Tibial nerve (tissue), 4 donors: ENCODE results near the gene GAL3ST2. TPM values are rescaled to one million over a fixed set of nuclear protein-coding genes. Genes with fewer than 3 reads are reported as not detected.
"Not testable (repeated sequence)": the region's sequence is repeated elsewhere in the genome, so short reads cannot be mapped to it uniquely, and the experiment has no call there.

Experiments
- DNase-seq, 2 donors: peaks; one replicate each; pipeline ENCODE4 v3.0.0-alpha.2; 2019; ENCODE audit warnings: low spot score in 2 of 2
- H3K27ac ChIP-seq, 4 donors: fragments of 200-600 bp; sonication (generic) in 3 of 4; one replicate each; pipeline ENCODE4 v1.5.1; 2017 to 2019; ENCODE audit warnings: mild to moderate bottlenecking in 1 of 4
- H3K27me3 ChIP-seq, 2 donors: fragments of 200-600 bp; sonication (generic) in 1 of 2; one replicate each; pipeline versions ENCODE4 v1.5.1 to v1.6.0; 2017 to 2019
- H3K36me3 ChIP-seq, 3 donors: fragments of 200-600 bp; sonication (generic); one replicate each; pipeline ENCODE4 v1.5.1; 2018 to 2019
- H3K4me1 ChIP-seq, 4 donors: fragments of 200-600 bp; sonication (generic) in 3 of 4; one replicate each; pipeline ENCODE4 v1.5.1; 2017 to 2019
- H3K4me3 ChIP-seq, 4 donors: fragments of 200-600 bp; sonication (generic) in 3 of 4; one replicate each; pipeline ENCODE4 v1.5.1; 2017 to 2019; ENCODE audit warnings: mild to moderate bottlenecking in 1 of 4, moderate library complexity in 1 of 4
- H3K9me3 ChIP-seq, 4 donors: fragments of 200-600 bp; sonication (generic) in 3 of 4; one replicate each; pipeline ENCODE4 v1.5.1; 2017 to 2019
- EP300 ChIP-seq, 2 donors: sonication (generic); formaldehyde crosslinking; IDR thresholded peaks; one replicate each; pipeline ENCODE4 v1.6.1; 2017; ENCODE audit warnings: antibody characterized with exemption in 2 of 2, mild to moderate bottlenecking in 1 of 2
- POLR2A ChIP-seq, 2 donors: fragments of 450-650 bp; IDR thresholded peaks; one replicate each; pipeline ENCODE4 v1.6.1; 2017; ENCODE audit warnings: antibody characterized with exemption in 2 of 2, mild to moderate bottlenecking in 2 of 2, moderate library complexity in 2 of 2
- WGBS, 2 donors: methylation state at CpG; one replicate each; pipeline ENCODE4 v1.1.5; 2018; 5-methylcytosine and 5-hydroxymethylcytosine counted together
- total RNA-seq, 4 donors: library from RNA; depleted of rRNA; stranded (reverse); fragments of >200 nt; gene quantifications; one replicate each; pipeline ENCODE4 v1.1.0, GENCODE V29; 2016
- TF ChIP-seq, protein P1 (sequence below), 5 experiments: fragments of 200-600 bp in 3 of 5; fragments of 450-650 bp in 2 of 5; sonication (generic) in 3 of 5; IDR thresholded peaks; one replicate each; pipeline ENCODE4 v1.5.1; 2016 to 2019; ENCODE audit warnings: antibody characterized with exemption in 5 of 5, mild to moderate bottlenecking in 3 of 5, moderate library complexity in 2 of 5

Gene GAL3ST2
- total RNA-seq, 4 donors from 2014 or later, result 0.21 to 3.9 (median 0.30) TPM; not detected in 1

DNA sequence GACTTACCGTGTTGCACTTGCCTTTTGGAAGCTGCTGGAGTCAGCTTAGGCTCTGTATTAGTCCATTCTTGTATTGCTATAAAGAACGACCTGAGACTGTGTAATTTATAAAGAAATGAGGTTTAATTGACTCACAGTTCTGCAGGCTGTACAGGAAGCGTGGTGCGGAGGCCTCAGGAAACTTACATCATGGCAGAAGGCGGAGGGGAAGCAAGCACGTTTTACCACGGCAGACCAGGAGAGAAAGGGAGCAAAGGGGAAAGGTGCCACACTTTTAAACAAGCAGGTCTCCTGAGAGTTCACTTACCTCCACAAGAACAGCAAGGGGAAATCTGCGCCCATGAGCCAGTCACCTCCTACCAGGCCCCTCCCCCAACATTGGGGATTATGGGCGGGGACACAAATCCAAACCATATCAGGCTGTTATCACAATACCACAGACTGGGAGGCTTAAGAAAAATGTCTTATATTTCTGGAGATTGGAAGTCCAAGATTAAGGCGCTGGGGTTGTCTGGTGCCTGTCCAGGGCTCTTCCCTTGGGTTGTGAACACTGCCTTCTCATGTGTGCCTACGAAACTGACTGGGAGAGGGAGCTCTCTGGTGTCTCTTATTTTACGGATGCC is 45.8 kb upstream of the GAL3ST2 start:
- Histone ChIP-seq H3K4me1 (peaks cover 0 to 18% (median 6%) of the 10 kb centered on the region in 4 donors), H3K27ac (no peak overlapping the region), H3K4me3 (no peak overlapping the region), H3K27me3 (no peaks in the 10 kb centered on the region), H3K36me3 (peaks cover 0 to 19% (median 0%) of the 10 kb centered on the region in 3 donors), H3K9me3 (no peaks in the 10 kb centered on the region)
- WGBS, 2 donors, result 81 to 85% methylated on average over 12 of the region's 12 CpGs
- TF ChIP-seq, protein P1, sequence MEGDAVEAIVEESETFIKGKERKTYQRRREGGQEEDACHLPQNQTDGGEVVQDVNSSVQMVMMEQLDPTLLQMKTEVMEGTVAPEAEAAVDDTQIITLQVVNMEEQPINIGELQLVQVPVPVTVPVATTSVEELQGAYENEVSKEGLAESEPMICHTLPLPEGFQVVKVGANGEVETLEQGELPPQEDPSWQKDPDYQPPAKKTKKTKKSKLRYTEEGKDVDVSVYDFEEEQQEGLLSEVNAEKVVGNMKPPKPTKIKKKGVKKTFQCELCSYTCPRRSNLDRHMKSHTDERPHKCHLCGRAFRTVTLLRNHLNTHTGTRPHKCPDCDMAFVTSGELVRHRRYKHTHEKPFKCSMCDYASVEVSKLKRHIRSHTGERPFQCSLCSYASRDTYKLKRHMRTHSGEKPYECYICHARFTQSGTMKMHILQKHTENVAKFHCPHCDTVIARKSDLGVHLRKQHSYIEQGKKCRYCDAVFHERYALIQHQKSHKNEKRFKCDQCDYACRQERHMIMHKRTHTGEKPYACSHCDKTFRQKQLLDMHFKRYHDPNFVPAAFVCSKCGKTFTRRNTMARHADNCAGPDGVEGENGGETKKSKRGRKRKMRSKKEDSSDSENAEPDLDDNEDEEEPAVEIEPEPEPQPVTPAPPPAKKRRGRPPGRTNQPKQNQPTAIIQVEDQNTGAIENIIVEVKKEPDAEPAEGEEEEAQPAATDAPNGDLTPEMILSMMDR (IDR thresholded peaks at IDR 0.05), result no peak
- TF ChIP-seq EP300 (IDR thresholded peaks at IDR 0.05), result no peak
- no peak for TF ChIP-seq POLR2A (IDR thresholded peaks at IDR 0.05)
- DNase-seq, result no peak

DNA sequence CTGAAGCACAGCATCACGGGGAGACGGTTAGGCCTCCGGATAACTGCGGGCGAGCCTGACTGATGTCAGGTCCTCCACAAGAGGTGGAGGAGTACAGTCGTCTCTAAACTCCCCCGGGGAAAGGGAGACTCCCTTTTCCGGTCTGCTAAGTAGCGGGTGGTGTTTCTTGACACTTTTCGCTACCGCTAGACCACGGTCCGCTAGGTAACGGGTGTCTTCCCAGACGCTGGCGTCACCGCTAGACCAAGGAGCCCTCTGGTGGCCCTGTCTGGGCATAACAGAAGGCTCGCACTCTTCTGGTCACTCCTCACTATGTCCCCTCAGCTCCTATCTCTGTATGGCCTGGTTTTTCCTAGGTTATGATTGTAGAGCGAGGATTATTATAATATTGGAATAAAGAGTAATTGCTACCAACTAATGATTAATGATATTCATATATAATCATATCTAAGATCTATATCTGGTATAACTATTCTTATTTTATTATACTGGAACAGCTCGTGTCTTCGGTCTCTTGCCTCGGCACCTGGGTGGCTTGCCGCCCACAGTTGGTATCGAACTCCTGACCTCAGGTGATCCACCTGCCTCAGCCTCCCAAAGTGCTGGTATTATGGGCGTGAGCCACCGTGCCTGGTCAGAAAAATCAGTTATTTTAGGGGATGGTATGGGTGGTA is 44.0 kb upstream of the GAL3ST2 start:
- not testable (repeated sequence) for H3K36me3 ChIP-seq, H3K27me3 ChIP-seq, H3K9me3 ChIP-seq
- Histone ChIP-seq H3K4me1 (peaks cover 0 to 25% (median 7%) of the 10 kb centered on the region in 4 donors), H3K4me3 (peak overlapping the region in 1 of 4 donors; percentile 22), H3K27ac (peak overlapping the region in 2 of 4 donors; percentile 15 to 34)
- 48 to 66% methylated on average over 16 to 24 of the region's 26 CpGs for WGBS, 2 donors
- DNase-seq, result peak in 1 of 2 donors; percentile 55
- TF ChIP-seq, protein P1 (IDR thresholded peaks at IDR 0.05), result peak; percentile 42 to 65 (median 47)

DNA sequence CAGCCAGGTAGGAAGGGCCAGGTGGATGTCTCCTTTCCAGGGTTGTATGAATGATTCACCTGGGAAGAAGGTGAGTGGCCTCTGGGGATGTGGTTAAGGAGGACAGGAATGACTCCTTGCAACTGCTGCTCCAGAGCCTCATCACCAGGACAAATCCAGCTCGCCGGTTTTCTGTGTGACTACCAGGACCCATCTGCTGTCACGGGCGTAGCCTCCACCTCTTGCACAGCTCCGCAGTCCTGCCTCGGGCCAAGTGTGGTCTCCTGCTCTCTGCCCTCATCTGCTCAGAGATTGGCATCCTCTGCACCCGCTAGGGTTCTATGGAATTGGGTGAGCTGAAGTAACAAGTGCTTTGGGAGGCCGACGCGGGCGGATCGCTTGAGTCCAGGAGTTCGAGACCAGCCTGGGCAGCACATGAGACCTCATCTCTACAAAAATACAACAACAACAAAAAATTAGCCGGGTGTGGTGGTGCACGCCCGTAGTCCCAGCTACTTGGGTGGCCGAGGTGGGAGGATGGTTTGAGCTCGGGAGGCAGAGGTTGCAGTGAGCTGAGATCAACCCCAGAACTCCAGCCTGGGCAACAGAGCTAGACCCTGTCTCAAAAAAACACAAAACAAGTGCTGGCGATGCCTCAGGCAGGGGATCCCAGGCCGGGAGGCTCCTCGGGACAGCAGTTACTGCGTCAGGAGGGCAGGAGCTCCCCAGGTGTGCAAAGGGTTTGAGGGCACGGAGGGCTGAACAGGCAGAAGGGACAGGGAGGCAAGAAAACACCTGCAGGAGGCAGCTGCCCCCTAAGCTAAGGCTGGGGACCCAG is 43.0 kb upstream of the GAL3ST2 start:
- H3K4me1 ChIP-seq, result peaks cover 0 to 28% (median 7%) of the 10 kb centered on the region in 4 donors
- DNase-seq, result no peak
- H3K27ac ChIP-seq, result peak overlapping the region; percentile 66 to 90 (median 74)
- 80 to 84% methylated on average over 23 of the region's 23 CpGs for WGBS, 2 donors
- TF ChIP-seq EP300 (IDR thresholded peaks at IDR 0.05) (no peak), POLR2A (IDR thresholded peaks at IDR 0.05) (no peak)
- TF ChIP-seq, protein P1 (IDR thresholded peaks at IDR 0.05), result no peak
- no peaks in the 10 kb centered on the region for H3K9me3 ChIP-seq
- peaks cover 0 to 9% (median 0%) of the 10 kb centered on the region in 3 donors for H3K36me3 ChIP-seq
- no peaks in the 10 kb centered on the region for H3K27me3 ChIP-seq
- peak overlapping the region; percentile 66 to 95 (median 90) for H3K4me3 ChIP-seq

DNA sequence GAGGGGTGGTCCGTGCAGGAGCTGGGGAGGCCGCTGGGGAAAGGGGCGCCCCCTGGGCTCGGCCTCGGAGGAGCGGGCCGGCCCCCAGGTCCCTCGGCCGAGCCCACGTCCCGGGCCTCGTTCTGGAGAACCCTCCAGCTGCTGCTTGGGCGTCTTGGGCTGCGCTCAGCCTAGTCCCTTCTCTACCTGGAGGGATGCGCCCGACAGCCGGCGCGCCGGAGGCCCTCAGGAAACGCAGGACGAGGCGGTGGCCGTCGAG is 42.5 kb upstream of the GAL3ST2 start:
- Histone ChIP-seq H3K9me3 (no peaks in the 10 kb centered on the region), H3K36me3 (peaks cover 0 to 15% (median 0%) of the 10 kb centered on the region in 3 donors), H3K4me3 (peak overlapping the region; percentile 66 to 95 (median 90)), H3K4me1 (peaks cover 0 to 28% (median 7%) of the 10 kb centered on the region in 4 donors), H3K27ac (peak overlapping the region; percentile 66 to 90 (median 74)), H3K27me3 (no peaks in the 10 kb centered on the region)
- 0 to 2% methylated on average over 13 to 22 of the region's 25 CpGs for WGBS, 2 donors
- DNase-seq, result no peak
- TF ChIP-seq POLR2A (IDR thresholded peaks at IDR 0.05), result no peak
- TF ChIP-seq, protein P1 (IDR thresholded peaks at IDR 0.05), result no peak
- no peak for TF ChIP-seq EP300 (IDR thresholded peaks at IDR 0.05)
